Measurements from ENCODE around the gene SUFU. TPM values are rescaled to one million over a fixed set of nuclear protein-coding genes. Genes with fewer than 3 reads are reported as not detected.
A peak's percentile ranks its signal among the peaks of the same experiment; 100 is the strongest.

SUFU gene
- total and polyA plus RNA-seq, 2 of the 13 experiments (the other 11 are each of a cell fraction or from before 2014, with no cell fraction given), result 2.9 to 5.5 TPM

DNA sequence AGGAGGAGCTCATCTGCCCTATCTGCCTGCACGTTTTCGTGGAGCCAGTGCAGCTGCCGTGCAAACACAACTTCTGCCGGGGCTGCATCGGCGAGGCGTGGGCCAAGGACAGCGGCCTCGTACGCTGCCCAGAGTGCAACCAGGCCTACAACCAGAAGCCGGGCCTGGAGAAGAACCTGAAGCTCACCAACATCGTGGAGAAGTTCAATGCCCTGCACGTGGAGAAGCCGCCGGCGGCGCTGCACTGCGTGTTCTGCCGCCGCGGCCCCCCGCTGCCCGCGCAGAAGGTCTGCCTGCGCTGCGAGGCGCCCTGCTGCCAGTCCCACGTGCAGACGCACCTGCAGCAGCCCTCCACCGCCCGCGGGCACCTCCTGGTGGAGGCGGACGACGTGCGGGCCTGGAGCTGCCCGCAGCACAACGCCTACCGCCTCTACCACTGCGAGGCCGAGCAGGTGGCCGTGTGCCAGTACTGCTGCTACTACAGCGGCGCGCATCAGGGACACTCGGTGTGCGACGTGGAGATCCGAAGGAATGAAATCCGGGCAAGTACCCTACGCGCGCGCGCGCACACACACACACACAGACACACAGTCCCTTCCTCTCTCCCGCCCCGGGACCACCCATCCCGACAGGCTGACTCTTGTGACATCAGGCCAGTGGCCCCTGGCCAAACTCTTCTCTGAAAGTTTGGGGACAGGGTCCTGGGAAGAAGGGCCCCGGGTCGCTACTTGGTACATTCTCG lies 141.0 kb downstream of the SUFU start (continued):
- peak; percentile 41; the same call in 1 of the 2 replicates for TF ChIP-seq RARA (CRISPR knock-in tag; IDR thresholded peaks at IDR 0.05)
- no peak for TF ChIP-seq ZBTB8A (CRISPR knock-in tag; IDR thresholded peaks at IDR 0.05; ENCODE audit: borderline replicate concordance, low read depth)
- TF ChIP-seq PHF8 (CRISPR knock-in tag; IDR thresholded peaks at IDR 0.05), result peak; percentile 85
- TF ChIP-seq, protein P1, sequence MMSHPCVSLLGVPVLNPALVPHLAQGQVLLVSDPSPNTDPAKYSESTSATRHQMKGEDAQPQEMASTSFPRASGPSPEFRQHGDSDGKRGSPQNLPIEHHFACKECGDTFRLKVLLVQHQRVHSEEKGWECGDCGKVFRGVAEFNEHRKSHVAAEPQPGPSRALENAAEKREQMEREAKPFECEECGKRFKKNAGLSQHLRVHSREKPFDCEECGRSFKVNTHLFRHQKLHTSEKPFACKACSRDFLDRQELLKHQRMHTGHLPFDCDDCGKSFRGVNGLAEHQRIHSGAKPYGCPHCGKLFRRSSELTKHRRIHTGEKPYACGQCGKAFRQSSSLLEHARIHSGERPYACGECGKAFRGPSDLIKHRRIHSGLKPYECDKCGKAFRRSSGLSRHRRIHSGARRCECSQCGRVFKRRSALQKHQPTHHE (CRISPR knock-in tag; IDR thresholded peaks at IDR 0.05; ENCODE audit: borderline replicate concordance), result peak; percentile 23; the same call in 1 of the 2 replicates
- peak; percentile 89 for TF ChIP-seq ZNF607 (CRISPR knock-in tag; IDR thresholded peaks at IDR 0.05; ENCODE audit: borderline replicate concordance)
- no peak for TF ChIP-seq U2AF1 (optimal IDR thresholded peaks at IDR 0.05; ENCODE audit: low read depth, low read length)
- TF ChIP-seq ZBTB46 (CRISPR knock-in tag; IDR thresholded peaks at IDR 0.05; ENCODE audit: borderline replicate concordance), result 0 out of 2 replicates have a peak, but pooled peaks have one; percentile 53
- TF ChIP-seq DNMT1 (CRISPR knock-in tag; IDR thresholded peaks at IDR 0.05), result peak; percentile 83; the same call in 1 of the 2 replicates
- TF ChIP-seq MAZ (IDR thresholded peaks at IDR 0.05; ENCODE audit: borderline replicate concordance, low read depth, low read length), result 0 out of 2 replicates have a peak, but pooled peaks have one; percentile 9
- TF ChIP-seq MAZ (CRISPR knock-in tag; IDR thresholded peaks at IDR 0.05; ENCODE audit: low read depth), result no peak; the same call in 1 of the 2 replicates
- TF ChIP-seq ZBTB7A (CRISPR knock-in tag; IDR thresholded peaks at IDR 0.05), result 0 out of 2 replicates have a peak, but pooled peaks have one; percentile 5
- peak; percentile 54; the same call in 1 of the 2 replicates for TF ChIP-seq SALL2 (CRISPR knock-in tag; IDR thresholded peaks at IDR 0.05)
- 0 out of 2 replicates have a peak, but pooled peaks have one; percentile 34 for TF ChIP-seq REXO4 (CRISPR knock-in tag; IDR thresholded peaks at IDR 0.05; ENCODE audit: borderline replicate concordance)
- no peak; the same call in none of the 2 replicates for TF ChIP-seq ZNF232 (CRISPR knock-in tag; IDR thresholded peaks at IDR 0.05; ENCODE audit: borderline replicate concordance)
- TF ChIP-seq ZNF597 (CRISPR knock-in tag; IDR thresholded peaks at IDR 0.05), result 0 out of 2 replicates have a peak, but pooled peaks have one; percentile 20
- TF ChIP-seq KDM6A (CRISPR knock-in tag; IDR thresholded peaks at IDR 0.05; ENCODE audit: low read depth), result no peak
- no peak for TF ChIP-seq MLLT10 (CRISPR knock-in tag; IDR thresholded peaks at IDR 0.05)
- TF ChIP-seq, protein P2, sequence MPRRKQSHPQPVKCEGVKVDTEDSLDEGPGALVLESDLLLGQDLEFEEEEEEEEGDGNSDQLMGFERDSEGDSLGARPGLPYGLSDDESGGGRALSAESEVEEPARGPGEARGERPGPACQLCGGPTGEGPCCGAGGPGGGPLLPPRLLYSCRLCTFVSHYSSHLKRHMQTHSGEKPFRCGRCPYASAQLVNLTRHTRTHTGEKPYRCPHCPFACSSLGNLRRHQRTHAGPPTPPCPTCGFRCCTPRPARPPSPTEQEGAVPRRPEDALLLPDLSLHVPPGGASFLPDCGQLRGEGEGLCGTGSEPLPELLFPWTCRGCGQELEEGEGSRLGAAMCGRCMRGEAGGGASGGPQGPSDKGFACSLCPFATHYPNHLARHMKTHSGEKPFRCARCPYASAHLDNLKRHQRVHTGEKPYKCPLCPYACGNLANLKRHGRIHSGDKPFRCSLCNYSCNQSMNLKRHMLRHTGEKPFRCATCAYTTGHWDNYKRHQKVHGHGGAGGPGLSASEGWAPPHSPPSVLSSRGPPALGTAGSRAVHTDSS (CRISPR knock-in tag; conservative IDR thresholded peaks at IDR 0.05), result no peak
- no peak for TF ChIP-seq SRSF9 (IDR thresholded peaks at IDR 0.05; ENCODE audit: borderline replicate concordance, insufficient read depth, low read depth, low read length, poor library complexity, severe bottlenecking)
- TF ChIP-seq ZBTB20 (CRISPR knock-in tag; IDR thresholded peaks at IDR 0.05; ENCODE audit: borderline replicate concordance, low read depth), result no peak
- no peak; the same call in 1 of the 2 replicates for TF ChIP-seq FIP1L1 (IDR thresholded peaks at IDR 0.05; ENCODE audit: borderline replicate concordance, insufficient read depth, low read depth, low read length)
- TF ChIP-seq ETV5 (CRISPR knock-in tag; IDR thresholded peaks at IDR 0.05; ENCODE audit: borderline replicate concordance), result peak; percentile 59
- TF ChIP-seq POLR2G (IDR thresholded peaks at IDR 0.05; ENCODE audit: low read depth, low read length), result 0 out of 2 replicates have a peak, but pooled peaks have one; percentile 23

All from HepG2 (cell line).